PC-9 (cell line): ENCODE measurements around the gene MSLN.

ENCODE experiments used
- CTCF ChIP-seq: fragments of 200-600 bp; sonication (generic); conservative IDR thresholded peaks from 2 replicates; pipeline ENCODE4 v1.6.1; 2017; ENCODE audit warnings: mixed run types, antibody characterized with exemption, mild to moderate bottlenecking, moderate library complexity
- EZH2 ChIP-seq: fragments of 200-600 bp; sonication (generic); IDR thresholded peaks from 2 replicates; pipeline ENCODE4 v1.8.0; 2017; ENCODE audit warnings: antibody characterized with exemption, low read depth

- TF ChIP-seq EZH2: no peak
- TF ChIP-seq CTCF: no peak
These were observed 33.1 kb upstream of the MSLN start for GRCh38 chr16:727291-727977.
